PC-3 (cell line): ENCODE results near the gene KRI1. TPM values are rescaled to one million over a fixed set of nuclear protein-coding genes. Genes with fewer than 3 reads are reported as not detected.

ENCODE experiments used
- ATAC-seq: fragments of 200-7000 bp; cut with Tn5 transposase; 2 replicates; pipeline ENCODE4 v1.9.1; 2020; ENCODE audit warnings: mild to moderate bottlenecking, moderate library complexity
- BruUV-seq: library from RNA; stranded (reverse); fragments of 400-500 nt; replicated peaks from 2 replicates; lab custom pipeline; 2021; lab: Mats Ljungman, UMichigan
- CTCF ChIA-PET: fragments of 300-600 bp; sonication (Branson Sonifier 250); formaldehyde crosslinking; loops from one replicate; lab custom pipeline; 2022; ENCODE audit warnings: antibody characterized with exemption; lab: Charles Lee
- POLR2A ChIA-PET: fragments of 300-600 bp; sonication (Branson Sonifier 250); formaldehyde crosslinking; loops from one replicate; lab custom pipeline; 2022; ENCODE audit warnings: antibody characterized with exemption; ENCODE audit not compliant: unreplicated experiment; lab: Charles Lee
- DNase-seq: peaks from one replicate; pipeline ENCODE4 v3.0.0-alpha.2; 2015
- H2AFZ ChIP-seq: fragments of 300-600 bp; sonication (generic); 2 replicates; pipeline ENCODE4 v1.6.0; 2016; ENCODE audit warnings: antibody characterized with exemption, low read length
- H3F3A ChIP-seq: fragments of 300-600 bp; sonication (generic); one replicate; pipeline ENCODE4 v1.6.0; 2017; ENCODE audit warnings: antibody characterized with exemption, low read length, control low read depth, mild to moderate bottlenecking; ENCODE audit not compliant: unreplicated experiment
- H3K27ac ChIP-seq: fragments of 300-600 bp; sonication (generic); 2 replicates; pipeline ENCODE4 v1.5.1; 2016; ENCODE audit warnings: mild to moderate bottlenecking, low read length
- H3K27me3 ChIP-seq: fragments of 300-600 bp; sonication (generic); 2 replicates; pipeline ENCODE4 v1.6.1; 2016; ENCODE audit warnings: low read length, mixed read lengths
- H3K36me3 ChIP-seq: fragments of 300-600 bp; sonication (generic); 2 replicates; pipeline ENCODE4 v1.6.1; 2016; ENCODE audit warnings: low read depth, mixed run types, low read length, mixed read lengths
- H3K4me1 ChIP-seq: fragments of 300-600 bp; sonication (generic); 2 replicates; pipeline ENCODE4 v1.5.1; 2016; ENCODE audit warnings: low read length; ENCODE audit not compliant: insufficient read depth
- H3K4me2 ChIP-seq: fragments of 300-600 bp; sonication (generic); 2 replicates; pipeline ENCODE4 v1.6.0; 2016; ENCODE audit warnings: low read length
- H3K4me3 ChIP-seq: fragments of 300-600 bp; sonication (generic); 2 replicates; pipeline ENCODE4 v1.5.1; 2016; ENCODE audit warnings: mild to moderate bottlenecking, low read length, mixed read lengths
- H3K79me2 ChIP-seq: fragments of 300-600 bp; sonication (generic); 2 replicates; pipeline ENCODE4 v1.6.1; 2017; ENCODE audit warnings: low read length, mixed read lengths
- H3K9ac ChIP-seq: fragments of 300-600 bp; sonication (generic); 2 replicates; pipeline ENCODE4 v1.6.0; 2016; ENCODE audit warnings: mild to moderate bottlenecking, low read length
- H3K9me2 ChIP-seq: fragments of 300-600 bp; sonication (generic); replicated peaks from 2 replicates; pipeline ENCODE4 v1.6.1; 2016; ENCODE audit warnings: mixed run types, low read length, mixed read lengths
- H3K9me3 ChIP-seq: fragments of 300-600 bp; sonication (generic); 2 replicates; pipeline ENCODE4 v1.6.1; 2016; ENCODE audit warnings: low read length, mixed read lengths
- H4K20me1 ChIP-seq: fragments of 300-600 bp; sonication (generic); 2 replicates; pipeline ENCODE4 v1.6.1; 2016; ENCODE audit warnings: low read length, mixed read lengths
- CTCF ChIP-seq: fragments of 300-600 bp; sonication (generic); conservative IDR thresholded peaks from 2 replicates; pipeline ENCODE4 v1.5.1; 2017; ENCODE audit warnings: antibody characterized with exemption, low read depth, mild to moderate bottlenecking, low read length
- EZH2 ChIP-seq: fragments of 300-600 bp; sonication (generic); IDR thresholded peaks from one replicate; pipeline ENCODE4 v1.6.1; 2017; ENCODE audit warnings: antibody characterized with exemption, mild to moderate bottlenecking, low read length; ENCODE audit not compliant: unreplicated experiment
- EZH2phosphoT487 ChIP-seq: fragments of 300-600 bp; sonication (generic); IDR thresholded peaks from 2 replicates; pipeline ENCODE4 v1.6.1; 2018; ENCODE audit warnings: mild to moderate bottlenecking, antibody characterized with exemption, low read length, borderline replicate concordance
- intact Hi-C: fragments of 100-400 bp; cut with micrococcal nuclease; formaldehyde crosslinking; loops from 2 replicates; pipeline ENCODE4 v1.9.0; 2023
- total RNA-seq: library from RNA; depleted of rRNA; stranded (reverse); fragments of >200 nt; gene quantifications from 2 replicates; pipeline ENCODE4 v1.2.3, GENCODE V29; 2014

The KRI1 gene
- total RNA-seq, 1 experiment from 2014 or later, result 72.6 TPM

GRCh38 chr19:10508707-10509106 is 57.1 kb downstream of the KRI1 start:
- H3K27ac ChIP-seq, result no peak overlapping the region
- peaks cover 8% of the 10 kb centered on the region; the same call in 1 of the 2 replicates for H3K4me1 ChIP-seq
- no peaks in the 10 kb centered on the region for H3F3A ChIP-seq
- POLR2A ChIA-PET, result interaction anchor here (0.7 kb wide), 1 partner anchor 358 kb away, joined by 6 read pairs; no protein-coding TSS in a partner anchor
- no peaks in the 10 kb centered on the region for H4K20me1 ChIP-seq
- intact Hi-C loops, result no loop called here
- H3K4me3 ChIP-seq, result no peak overlapping the region
- no peaks in the 10 kb centered on the region for H3K27me3 ChIP-seq
- CTCF ChIA-PET, result interaction anchor here (0.6 to 1.0 kb wide), 2 partner anchors 25 to 29 kb away, joined by 4 to 5 read pairs; no protein-coding TSS in a partner anchor
- H3K9me3 ChIP-seq, result no peaks in the 10 kb centered on the region
- no peaks in the 10 kb centered on the region for H3K79me2 ChIP-seq
- H3K9me2 ChIP-seq, result no peaks in the 10 kb centered on the region
- peak; percentile 28 for ATAC-seq
- H3K4me2 ChIP-seq, result no peak overlapping the region
- DNase-seq, result peak; percentile 68
- no peak overlapping the region for H2AFZ ChIP-seq
- no TSS peak for BruUV-seq
- no peak overlapping the region for H3K9ac ChIP-seq
- H3K36me3 ChIP-seq, result no peaks in the 10 kb centered on the region
- TF ChIP-seq EZH2phosphoT487, result no peak
- TF ChIP-seq EZH2, result no peak
- TF ChIP-seq CTCF, result no peak

GRCh38 chr19:10508036-10508435 is 57.8 kb downstream of the KRI1 start:
- H3K9me3 ChIP-seq, result no peaks in the 10 kb centered on the region

More at GRCh38 chr19:10508036-10508435, 57.8 kb downstream of the KRI1 start:
- Histone ChIP-seq H3K4me1 (peaks cover 8% of the 10 kb centered on the region; the same call in 1 of the 2 replicates), H3K79me2 (no peaks in the 10 kb centered on the region), H3K4me2 (no peak overlapping the region), H3K27ac (no peak overlapping the region), H2AFZ (no peak overlapping the region), H3K27me3 (no peaks in the 10 kb centered on the region), H3F3A (no peaks in the 10 kb centered on the region), H3K9me2 (no peaks in the 10 kb centered on the region), H3K36me3 (no peaks in the 10 kb centered on the region), H4K20me1 (no peaks in the 10 kb centered on the region), H3K9ac (no peak overlapping the region), H3K4me3 (no peak overlapping the region)
- CTCF ChIA-PET, result interaction anchor here (1.0 kb wide), 1 partner anchor 25 kb away, joined by 4 read pairs; no protein-coding TSS in a partner anchor
- POLR2A ChIA-PET, result interaction anchor here (0.7 kb wide), 1 partner anchor 358 kb away, joined by 6 read pairs; no protein-coding TSS in a partner anchor
- intact Hi-C loops, result no loop called here
- no peak for ATAC-seq
- TF ChIP-seq CTCF, result no peak
- no TSS peak for BruUV-seq
- DNase-seq, result no peak
